GM20000 (cell line): ENCODE data around the gene VSX1.

Experiments
- DNase-seq: peaks from one replicate; pipeline ENCODE4 v3.0.0; 2012; ENCODE audit warnings: low spot score
- TF ChIP-seq, protein P1 (sequence below): IDR thresholded peaks from 2 replicates; pipeline ENCODE4 v1.5.1; 2012; ENCODE audit warnings: mild to moderate bottlenecking, control low read depth; ENCODE audit errors: extremely low read depth, missing control alignments

The VSX1 gene

DNA sequence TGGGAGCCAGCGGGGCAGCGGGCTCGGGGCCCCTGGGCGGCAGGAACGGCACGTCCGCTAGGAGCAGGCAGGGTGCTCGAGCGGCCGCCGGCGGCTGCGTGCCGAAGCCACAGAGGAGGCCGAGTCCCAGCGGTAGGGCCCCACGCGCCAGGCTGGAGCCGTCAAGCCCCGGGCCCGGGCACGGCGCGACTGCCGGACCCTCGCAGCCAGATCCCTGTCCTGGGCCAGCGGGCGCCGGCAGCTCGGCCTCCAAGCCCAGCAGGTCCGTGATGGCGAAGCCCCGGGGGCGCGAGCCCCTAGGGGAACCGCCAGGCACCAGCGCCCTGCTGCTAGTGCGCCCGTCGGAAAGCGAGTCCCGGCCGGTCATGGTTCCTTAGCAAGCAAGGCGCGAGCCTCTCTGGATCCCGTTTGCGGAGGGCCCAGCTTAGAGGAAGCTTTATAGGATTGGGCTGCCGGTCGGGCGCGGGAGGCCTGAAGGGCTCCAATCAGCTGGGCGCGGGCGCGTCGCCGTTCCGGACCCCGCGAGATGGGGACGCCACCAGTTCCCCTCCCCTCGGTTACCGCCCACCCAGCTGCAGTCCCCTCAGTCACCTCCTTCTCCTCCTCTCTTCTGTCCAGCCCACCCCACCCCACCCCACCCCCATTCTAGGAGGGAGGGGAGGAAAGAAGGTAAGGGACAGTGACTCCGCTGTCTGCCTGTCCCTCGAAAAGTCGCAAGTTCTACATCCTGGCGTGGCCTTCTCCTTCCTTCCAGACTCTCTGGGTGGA lies at the start of gene VSX1:
Gene VSX1 (minus strand): TSS at position 412 of the 768 bp plus-strand sequence. CDS start 45 bp downstream, at position 367.
- TF ChIP-seq, protein P1, sequence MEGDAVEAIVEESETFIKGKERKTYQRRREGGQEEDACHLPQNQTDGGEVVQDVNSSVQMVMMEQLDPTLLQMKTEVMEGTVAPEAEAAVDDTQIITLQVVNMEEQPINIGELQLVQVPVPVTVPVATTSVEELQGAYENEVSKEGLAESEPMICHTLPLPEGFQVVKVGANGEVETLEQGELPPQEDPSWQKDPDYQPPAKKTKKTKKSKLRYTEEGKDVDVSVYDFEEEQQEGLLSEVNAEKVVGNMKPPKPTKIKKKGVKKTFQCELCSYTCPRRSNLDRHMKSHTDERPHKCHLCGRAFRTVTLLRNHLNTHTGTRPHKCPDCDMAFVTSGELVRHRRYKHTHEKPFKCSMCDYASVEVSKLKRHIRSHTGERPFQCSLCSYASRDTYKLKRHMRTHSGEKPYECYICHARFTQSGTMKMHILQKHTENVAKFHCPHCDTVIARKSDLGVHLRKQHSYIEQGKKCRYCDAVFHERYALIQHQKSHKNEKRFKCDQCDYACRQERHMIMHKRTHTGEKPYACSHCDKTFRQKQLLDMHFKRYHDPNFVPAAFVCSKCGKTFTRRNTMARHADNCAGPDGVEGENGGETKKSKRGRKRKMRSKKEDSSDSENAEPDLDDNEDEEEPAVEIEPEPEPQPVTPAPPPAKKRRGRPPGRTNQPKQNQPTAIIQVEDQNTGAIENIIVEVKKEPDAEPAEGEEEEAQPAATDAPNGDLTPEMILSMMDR, result no peak
- DNase-seq, result no peak

DNA sequence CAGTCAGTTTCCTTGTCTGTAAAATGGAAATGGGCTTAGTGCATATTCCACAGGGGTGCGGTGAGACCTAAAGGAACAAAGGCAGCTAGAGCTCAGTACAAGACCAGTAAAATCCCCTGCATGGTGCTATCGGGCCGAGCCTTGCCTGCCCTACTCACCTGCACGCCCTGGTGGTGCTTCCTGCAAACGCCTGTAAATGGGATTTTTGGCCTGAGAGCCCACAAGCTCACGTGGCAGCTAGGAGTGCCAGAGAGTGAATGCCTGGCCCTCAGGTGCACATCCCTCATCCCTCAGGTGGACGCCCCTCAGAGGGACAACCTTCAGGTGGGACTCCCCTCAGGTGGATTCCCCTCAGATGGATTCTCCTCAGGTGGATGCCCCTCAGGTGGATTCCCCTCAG lies 48.0 kb upstream of the VSX1 start:
- TF ChIP-seq, protein P1, result no peak
- no peak for DNase-seq

DNA sequence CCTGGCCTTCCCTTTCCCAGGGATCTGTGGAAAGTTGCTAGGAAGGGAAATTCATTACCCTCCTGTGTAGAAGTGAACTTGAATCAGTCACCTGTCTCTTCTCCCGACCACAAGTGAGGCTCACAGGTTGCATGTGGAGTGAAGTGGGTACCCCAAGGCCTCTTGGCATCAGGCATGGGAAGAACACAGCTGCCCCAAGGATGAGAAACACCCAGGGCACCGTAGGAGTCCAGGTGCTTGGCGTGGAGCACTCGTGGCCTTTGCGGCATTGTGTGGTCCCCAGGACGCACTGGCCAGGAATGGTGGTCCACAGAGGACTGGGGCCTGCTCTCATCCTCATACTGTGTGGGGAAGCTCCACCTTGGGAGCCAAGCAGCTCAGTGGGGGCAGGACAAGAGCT lies 47.5 kb upstream of the VSX1 start:
- TF ChIP-seq, protein P1, result no peak

DNA sequence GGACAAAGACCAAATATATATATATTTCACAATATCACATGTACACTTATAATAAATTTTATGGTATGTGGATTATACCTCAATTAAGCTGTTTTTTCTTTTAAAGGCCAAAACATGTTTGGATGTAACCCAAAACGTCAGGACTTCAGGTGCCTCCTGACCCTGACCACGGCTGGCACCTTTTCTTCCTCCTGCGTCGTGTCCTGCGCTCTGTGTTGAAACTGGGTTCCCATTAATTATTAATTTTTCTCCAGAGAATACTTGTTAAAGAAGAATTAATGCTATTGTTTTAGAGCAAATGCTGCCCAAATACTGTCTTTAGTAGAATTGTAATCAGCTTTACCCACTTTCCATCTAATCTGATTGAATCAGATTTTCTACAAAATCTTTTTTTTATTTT lies 46.7 kb upstream of the VSX1 start:
- TF ChIP-seq, protein P1, result no peak
- DNase-seq, result no peak

More for the DNA sequence above, 47.5 kb upstream of the VSX1 start:
- DNase-seq, result no peak

DNA sequence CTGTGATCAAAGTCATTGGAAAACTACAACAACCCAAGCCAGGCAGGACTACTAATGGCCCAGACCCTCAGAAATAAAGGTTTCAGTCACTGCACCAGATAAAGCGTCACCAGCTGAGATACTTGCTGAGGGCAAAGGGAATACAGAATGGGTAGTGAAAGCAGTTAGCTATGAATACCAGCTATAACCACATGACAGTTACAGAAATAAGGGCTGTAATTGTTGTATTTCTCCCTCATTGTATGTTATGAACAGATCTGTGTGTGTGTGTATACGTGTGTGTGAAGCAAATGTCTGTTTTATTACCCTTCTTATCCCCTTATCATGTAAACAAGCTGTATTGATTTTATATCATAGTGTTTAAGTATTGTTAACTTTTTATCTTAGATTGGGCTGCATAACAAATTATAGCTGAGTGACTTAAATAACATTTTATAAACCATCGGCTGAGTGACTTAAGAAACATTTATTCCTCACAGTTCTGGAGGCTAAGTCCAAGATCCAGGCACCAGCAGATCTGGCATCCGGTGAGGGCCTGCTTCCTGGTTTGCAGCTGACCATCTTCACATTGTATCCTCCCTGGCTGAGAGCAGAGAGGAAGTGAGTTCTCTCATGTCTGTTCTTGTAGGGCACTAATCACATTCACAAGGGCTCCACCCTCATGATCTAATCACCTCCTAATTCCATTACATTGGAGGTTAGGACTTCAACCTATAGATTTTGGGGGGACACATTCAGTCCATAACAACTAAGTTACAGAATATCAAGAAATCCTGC lies 46.0 kb upstream of the VSX1 start:
- TF ChIP-seq, protein P1, result no peak

DNA sequence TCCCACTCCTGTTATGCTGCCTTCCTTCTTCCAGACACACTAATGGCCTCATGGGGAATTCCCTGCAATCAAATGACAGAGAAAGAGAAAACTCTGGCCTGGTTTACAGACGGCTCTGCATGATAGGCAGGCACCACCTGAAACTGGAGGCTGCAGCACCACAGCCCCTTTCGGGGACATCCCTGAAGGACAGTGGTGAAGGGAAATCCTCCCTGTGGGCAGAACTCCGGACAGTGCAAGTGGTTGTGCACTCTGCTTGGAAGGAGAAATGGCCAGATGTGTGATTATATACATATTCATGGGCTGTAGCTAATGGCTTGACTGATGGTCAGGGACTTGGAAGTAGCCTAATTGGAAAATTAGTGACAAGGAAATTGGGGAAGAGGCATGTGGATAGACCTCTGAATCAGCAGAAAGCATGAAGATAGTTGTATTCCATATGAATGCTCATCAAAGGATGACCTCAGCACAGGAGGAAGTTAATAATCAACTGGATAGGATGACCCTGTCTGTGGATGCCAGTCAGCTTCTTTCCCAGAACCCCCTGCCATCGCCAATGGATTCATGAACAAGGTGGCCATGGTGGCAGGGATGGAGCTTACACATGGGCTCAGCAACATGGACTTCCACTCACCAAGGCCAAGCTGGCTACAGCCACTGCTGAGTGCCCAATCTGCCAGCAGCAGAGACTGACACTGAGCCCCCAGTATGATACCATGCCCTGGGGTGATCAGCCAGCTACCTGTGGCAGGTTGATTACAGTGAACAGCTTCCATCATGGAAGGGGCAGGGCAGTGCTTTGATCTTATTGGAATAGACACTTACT lies 44.5 kb upstream of the VSX1 start:
- TF ChIP-seq, protein P1, result no peak

More for the DNA sequence above, 46.0 kb upstream of the VSX1 start:
- DNase-seq, result no peak

More for the DNA sequence above, 44.5 kb upstream of the VSX1 start:
- no peak for DNase-seq
